ENCODE results near the gene PDCD2L. TPM values are rescaled to one million over a fixed set of nuclear protein-coding genes. Genes with fewer than 3 reads are reported as not detected.

Gene PDCD2L
- total RNA-seq, 1 experiment from 2014 or later = 43.4 TPM

DNA sequence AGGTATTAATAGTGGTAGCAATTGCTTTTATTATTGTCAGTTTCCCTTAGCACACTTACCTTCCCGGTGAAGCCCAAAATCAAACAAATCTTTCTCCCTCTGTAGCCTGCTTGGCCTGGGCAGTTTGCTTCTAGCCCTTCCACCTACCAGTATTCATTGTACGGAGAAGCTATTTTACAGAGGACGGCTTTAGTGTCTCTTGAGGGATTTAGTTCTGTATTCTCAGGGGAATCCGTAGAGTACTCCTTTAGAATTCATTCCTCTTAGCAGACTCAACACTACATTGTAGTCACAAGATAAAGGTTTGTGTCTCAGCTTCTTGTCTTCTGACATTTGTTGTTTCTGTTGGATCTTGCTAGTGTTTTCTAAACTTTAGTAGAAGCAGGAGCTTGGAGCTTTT, 53.2 kb downstream of the PDCD2L start:
- Mint-ChIP-seq H3K9me3 (no peaks in the 10 kb centered on the region), H3K27ac (peak overlapping the region; percentile 68; the same call in 1 of the 2 replicates), H3K27me3 (ENCODE audit: low read depth) (no peaks in the 10 kb centered on the region), H3K4me3 (no peak overlapping the region), H3K36me3 (peaks cover 75% of the 10 kb centered on the region), H3K4me1 (peaks cover 19% of the 10 kb centered on the region)
- DNase-seq (ENCODE audit: low spot score) (no peak), ATAC-seq (no peak)
- ChIA-PET CTCF (interaction anchor here (0.8 to 1.4 kb wide), 2 partner anchors 13 to 27 kb away, joined by 3 to 4 read pairs; no protein-coding TSS in a partner anchor), POLR2A (no interaction called here)
- no peak for TF ChIP-seq SP1 (CRISPR knock-in tag; conservative IDR thresholded peaks at IDR 0.05)
- TF ChIP-seq, protein P1, sequence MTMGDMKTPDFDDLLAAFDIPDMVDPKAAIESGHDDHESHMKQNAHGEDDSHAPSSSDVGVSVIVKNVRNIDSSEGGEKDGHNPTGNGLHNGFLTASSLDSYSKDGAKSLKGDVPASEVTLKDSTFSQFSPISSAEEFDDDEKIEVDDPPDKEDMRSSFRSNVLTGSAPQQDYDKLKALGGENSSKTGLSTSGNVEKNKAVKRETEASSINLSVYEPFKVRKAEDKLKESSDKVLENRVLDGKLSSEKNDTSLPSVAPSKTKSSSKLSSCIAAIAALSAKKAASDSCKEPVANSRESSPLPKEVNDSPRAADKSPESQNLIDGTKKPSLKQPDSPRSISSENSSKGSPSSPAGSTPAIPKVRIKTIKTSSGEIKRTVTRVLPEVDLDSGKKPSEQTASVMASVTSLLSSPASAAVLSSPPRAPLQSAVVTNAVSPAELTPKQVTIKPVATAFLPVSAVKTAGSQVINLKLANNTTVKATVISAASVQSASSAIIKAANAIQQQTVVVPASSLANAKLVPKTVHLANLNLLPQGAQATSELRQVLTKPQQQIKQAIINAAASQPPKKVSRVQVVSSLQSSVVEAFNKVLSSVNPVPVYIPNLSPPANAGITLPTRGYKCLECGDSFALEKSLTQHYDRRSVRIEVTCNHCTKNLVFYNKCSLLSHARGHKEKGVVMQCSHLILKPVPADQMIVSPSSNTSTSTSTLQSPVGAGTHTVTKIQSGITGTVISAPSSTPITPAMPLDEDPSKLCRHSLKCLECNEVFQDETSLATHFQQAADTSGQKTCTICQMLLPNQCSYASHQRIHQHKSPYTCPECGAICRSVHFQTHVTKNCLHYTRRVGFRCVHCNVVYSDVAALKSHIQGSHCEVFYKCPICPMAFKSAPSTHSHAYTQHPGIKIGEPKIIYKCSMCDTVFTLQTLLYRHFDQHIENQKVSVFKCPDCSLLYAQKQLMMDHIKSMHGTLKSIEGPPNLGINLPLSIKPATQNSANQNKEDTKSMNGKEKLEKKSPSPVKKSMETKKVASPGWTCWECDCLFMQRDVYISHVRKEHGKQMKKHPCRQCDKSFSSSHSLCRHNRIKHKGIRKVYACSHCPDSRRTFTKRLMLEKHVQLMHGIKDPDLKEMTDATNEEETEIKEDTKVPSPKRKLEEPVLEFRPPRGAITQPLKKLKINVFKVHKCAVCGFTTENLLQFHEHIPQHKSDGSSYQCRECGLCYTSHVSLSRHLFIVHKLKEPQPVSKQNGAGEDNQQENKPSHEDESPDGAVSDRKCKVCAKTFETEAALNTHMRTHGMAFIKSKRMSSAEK (CRISPR knock-in tag; IDR thresholded peaks at IDR 0.05; ENCODE audit: borderline replicate concordance) = no peak
- TF ChIP-seq, protein P2, sequence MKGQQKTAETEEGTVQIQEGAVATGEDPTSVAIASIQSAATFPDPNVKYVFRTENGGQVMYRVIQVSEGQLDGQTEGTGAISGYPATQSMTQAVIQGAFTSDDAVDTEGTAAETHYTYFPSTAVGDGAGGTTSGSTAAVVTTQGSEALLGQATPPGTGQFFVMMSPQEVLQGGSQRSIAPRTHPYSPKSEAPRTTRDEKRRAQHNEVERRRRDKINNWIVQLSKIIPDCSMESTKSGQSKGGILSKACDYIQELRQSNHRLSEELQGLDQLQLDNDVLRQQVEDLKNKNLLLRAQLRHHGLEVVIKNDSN (CRISPR knock-in tag; IDR thresholded peaks at IDR 0.05) = no peak
- TF ChIP-seq ETV6 (CRISPR knock-in tag; IDR thresholded peaks at IDR 0.05) = no peak
- TF ChIP-seq, protein P3, sequence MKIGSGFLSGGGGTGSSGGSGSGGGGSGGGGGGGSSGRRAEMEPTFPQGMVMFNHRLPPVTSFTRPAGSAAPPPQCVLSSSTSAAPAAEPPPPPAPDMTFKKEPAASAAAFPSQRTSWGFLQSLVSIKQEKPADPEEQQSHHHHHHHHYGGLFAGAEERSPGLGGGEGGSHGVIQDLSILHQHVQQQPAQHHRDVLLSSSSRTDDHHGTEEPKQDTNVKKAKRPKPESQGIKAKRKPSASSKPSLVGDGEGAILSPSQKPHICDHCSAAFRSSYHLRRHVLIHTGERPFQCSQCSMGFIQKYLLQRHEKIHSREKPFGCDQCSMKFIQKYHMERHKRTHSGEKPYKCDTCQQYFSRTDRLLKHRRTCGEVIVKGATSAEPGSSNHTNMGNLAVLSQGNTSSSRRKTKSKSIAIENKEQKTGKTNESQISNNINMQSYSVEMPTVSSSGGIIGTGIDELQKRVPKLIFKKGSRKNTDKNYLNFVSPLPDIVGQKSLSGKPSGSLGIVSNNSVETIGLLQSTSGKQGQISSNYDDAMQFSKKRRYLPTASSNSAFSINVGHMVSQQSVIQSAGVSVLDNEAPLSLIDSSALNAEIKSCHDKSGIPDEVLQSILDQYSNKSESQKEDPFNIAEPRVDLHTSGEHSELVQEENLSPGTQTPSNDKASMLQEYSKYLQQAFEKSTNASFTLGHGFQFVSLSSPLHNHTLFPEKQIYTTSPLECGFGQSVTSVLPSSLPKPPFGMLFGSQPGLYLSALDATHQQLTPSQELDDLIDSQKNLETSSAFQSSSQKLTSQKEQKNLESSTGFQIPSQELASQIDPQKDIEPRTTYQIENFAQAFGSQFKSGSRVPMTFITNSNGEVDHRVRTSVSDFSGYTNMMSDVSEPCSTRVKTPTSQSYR (CRISPR knock-in tag; IDR thresholded peaks at IDR 0.05) = no peak
- no peak for TF ChIP-seq ELF4 (CRISPR knock-in tag; IDR thresholded peaks at IDR 0.05; ENCODE audit: low read depth)
- TF ChIP-seq RORB (CRISPR knock-in tag; IDR thresholded peaks at IDR 0.05) = no peak
- TF ChIP-seq, protein P4, sequence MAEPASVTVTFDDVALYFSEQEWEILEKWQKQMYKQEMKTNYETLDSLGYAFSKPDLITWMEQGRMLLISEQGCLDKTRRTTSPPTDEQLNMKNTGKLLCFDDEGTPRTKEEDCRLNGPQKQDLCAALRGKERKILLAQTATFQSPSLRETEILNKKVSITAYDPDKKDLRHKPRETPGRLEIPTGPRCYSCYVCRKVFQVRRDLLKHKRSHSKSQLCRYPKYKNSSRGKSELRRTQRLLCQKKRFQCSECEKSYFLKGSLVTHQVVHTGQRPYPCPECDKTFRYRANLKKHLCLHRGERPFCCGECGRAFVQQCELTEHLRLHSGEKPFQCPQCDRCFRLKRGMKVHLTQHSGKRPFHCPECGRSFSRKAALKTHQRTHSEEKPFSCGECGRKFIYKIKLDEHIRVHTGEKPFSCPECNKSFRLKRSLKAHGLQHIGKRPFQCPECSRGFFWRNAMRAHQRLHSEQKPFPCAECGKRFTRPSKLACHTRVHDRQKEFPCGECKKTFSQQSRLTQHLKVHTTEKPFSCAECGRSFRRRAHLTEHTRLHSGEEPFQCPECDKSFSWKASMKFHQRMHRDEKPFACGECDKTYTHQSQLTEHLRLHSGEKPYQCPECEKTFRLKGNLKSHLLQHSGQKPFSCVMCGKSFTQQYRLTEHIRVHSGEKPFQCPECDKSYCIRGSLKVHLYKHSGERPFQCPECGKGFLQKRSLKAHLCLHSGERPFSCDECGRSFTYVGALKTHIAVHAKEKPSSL (CRISPR knock-in tag; conservative IDR thresholded peaks at IDR 0.05) = no peak
- TF ChIP-seq RELA (CRISPR knock-in tag; IDR thresholded peaks at IDR 0.05; ENCODE audit: borderline replicate concordance) = no peak
- no peak for TF ChIP-seq OVOL2 (CRISPR knock-in tag; IDR thresholded peaks at IDR 0.05; ENCODE audit: borderline replicate concordance)
- no peak for TF ChIP-seq TP53 (CRISPR knock-in tag; IDR thresholded peaks at IDR 0.05)
- TF ChIP-seq, protein P5, sequence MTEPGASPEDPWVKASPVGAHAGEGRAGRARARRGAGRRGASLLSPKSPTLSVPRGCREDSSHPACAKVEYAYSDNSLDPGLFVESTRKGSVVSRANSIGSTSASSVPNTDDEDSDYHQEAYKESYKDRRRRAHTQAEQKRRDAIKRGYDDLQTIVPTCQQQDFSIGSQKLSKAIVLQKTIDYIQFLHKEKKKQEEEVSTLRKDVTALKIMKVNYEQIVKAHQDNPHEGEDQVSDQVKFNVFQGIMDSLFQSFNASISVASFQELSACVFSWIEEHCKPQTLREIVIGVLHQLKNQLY (CRISPR knock-in tag; IDR thresholded peaks at IDR 0.05) = no peak
- no peak for TF ChIP-seq ZNF263 (CRISPR knock-in tag; IDR thresholded peaks at IDR 0.05; ENCODE audit: low read depth)
- TF ChIP-seq PRRX2 (CRISPR knock-in tag; IDR thresholded peaks at IDR 0.05) = no peak
- TF ChIP-seq NR2C2 (CRISPR knock-in tag; IDR thresholded peaks at IDR 0.05) = no peak
- no peak for TF ChIP-seq NR1H2 (CRISPR knock-in tag; IDR thresholded peaks at IDR 0.05)
- no peak for TF ChIP-seq TEAD1 (CRISPR knock-in tag; IDR thresholded peaks at IDR 0.05)
- TF ChIP-seq, protein P6, sequence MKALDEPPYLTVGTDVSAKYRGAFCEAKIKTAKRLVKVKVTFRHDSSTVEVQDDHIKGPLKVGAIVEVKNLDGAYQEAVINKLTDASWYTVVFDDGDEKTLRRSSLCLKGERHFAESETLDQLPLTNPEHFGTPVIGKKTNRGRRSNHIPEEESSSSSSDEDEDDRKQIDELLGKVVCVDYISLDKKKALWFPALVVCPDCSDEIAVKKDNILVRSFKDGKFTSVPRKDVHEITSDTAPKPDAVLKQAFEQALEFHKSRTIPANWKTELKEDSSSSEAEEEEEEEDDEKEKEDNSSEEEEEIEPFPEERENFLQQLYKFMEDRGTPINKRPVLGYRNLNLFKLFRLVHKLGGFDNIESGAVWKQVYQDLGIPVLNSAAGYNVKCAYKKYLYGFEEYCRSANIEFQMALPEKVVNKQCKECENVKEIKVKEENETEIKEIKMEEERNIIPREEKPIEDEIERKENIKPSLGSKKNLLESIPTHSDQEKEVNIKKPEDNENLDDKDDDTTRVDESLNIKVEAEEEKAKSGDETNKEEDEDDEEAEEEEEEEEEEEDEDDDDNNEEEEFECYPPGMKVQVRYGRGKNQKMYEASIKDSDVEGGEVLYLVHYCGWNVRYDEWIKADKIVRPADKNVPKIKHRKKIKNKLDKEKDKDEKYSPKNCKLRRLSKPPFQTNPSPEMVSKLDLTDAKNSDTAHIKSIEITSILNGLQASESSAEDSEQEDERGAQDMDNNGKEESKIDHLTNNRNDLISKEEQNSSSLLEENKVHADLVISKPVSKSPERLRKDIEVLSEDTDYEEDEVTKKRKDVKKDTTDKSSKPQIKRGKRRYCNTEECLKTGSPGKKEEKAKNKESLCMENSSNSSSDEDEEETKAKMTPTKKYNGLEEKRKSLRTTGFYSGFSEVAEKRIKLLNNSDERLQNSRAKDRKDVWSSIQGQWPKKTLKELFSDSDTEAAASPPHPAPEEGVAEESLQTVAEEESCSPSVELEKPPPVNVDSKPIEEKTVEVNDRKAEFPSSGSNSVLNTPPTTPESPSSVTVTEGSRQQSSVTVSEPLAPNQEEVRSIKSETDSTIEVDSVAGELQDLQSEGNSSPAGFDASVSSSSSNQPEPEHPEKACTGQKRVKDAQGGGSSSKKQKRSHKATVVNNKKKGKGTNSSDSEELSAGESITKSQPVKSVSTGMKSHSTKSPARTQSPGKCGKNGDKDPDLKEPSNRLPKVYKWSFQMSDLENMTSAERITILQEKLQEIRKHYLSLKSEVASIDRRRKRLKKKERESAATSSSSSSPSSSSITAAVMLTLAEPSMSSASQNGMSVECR (CRISPR knock-in tag; IDR thresholded peaks at IDR 0.05; ENCODE audit: borderline replicate concordance) = no peak

All from WTC11 (cell line).